ENCODE data around the gene FAM13B.

GRCh38 chr5:138033907-138034306 is 1.0 kb upstream of the FAM13B start:
- TF ChIP-seq POLR2A (IDR thresholded peaks at IDR 0.05) (no peak), POLR2AphosphoS5 (IDR thresholded peaks at IDR 0.05) (no peak)

All from transverse colon (tissue), 3 donors.